Left renal cortex interstitium (tissue), 4 donors: ENCODE data around the gene PPP4R2. TPM values are rescaled to one million over a fixed set of nuclear protein-coding genes. Genes with fewer than 3 reads are reported as not detected.

Source experiments
- DNase-seq, 4 donors: peaks; one replicate each; pipeline ENCODE4 v3.0.0-alpha.2; 2013; ENCODE audit warnings: low read depth in 4 of 4, low spot score in 2 of 4, missing footprints in 1 of 4
- polyA plus RNA-seq, 4 donors: library from polyadenylated mRNA; unstranded; fragments of 120-200 nt; gene quantifications; one replicate each; pipeline ENCODE4 v1.2.1, GENCODE V29; 2013; ENCODE audit not compliant: insufficient read length in 4 of 4

Gene PPP4R2
- polyA plus RNA-seq, 4 donors: 79.8 to 97.7 (median 88.9) TPM

GRCh38 chr3:73018790-73019441, 22.3 kb downstream of the PPP4R2 start:
- no peak for DNase-seq

GRCh38 chr3:73021301-73021835, 24.8 kb downstream of the PPP4R2 start:
- DNase-seq: no peak

GRCh38 chr3:73024836-73025235, 28.2 kb downstream of the PPP4R2 start:
- DNase-seq: no peak

- DNase-seq: no peak
Observed at GRCh38 chr3:73026111-73026759, 29.6 kb downstream of the PPP4R2 start.

GRCh38 chr3:73026760-73027113, 30.1 kb downstream of the PPP4R2 start:
- DNase-seq: no peak

GRCh38 chr3:73028803-73029202, 32.2 kb downstream of the PPP4R2 start:
- no peak for DNase-seq

GRCh38 chr3:73029321-73029796, 32.7 kb downstream of the PPP4R2 start:
- no peak for DNase-seq

GRCh38 chr3:73030073-73030597, 33.5 kb downstream of the PPP4R2 start:
- DNase-seq: no peak

GRCh38 chr3:73031573-73032103, 35.0 kb downstream of the PPP4R2 start:
- DNase-seq: no peak

GRCh38 chr3:73036694-73037591, 40.3 kb downstream of the PPP4R2 start:
- DNase-seq: no peak

- no peak for DNase-seq
Observed at GRCh38 chr3:73041537-73041936, 44.9 kb downstream of the PPP4R2 start.

GRCh38 chr3:73043414-73043813, 46.8 kb downstream of the PPP4R2 start:
- no peak for DNase-seq

- no peak for DNase-seq
Observed at GRCh38 chr3:73045391-73045790, 48.8 kb downstream of the PPP4R2 start.

GRCh38 chr3:73046195-73046594, 49.6 kb downstream of the PPP4R2 start:
- no peak for DNase-seq

- DNase-seq: no peak
Observed at GRCh38 chr3:73049319-73049718, 52.7 kb downstream of the PPP4R2 start.

- no peak for DNase-seq
Observed at GRCh38 chr3:73052857-73053256, 56.2 kb downstream of the PPP4R2 start.

GRCh38 chr3:73055583-73055982, 59.0 kb downstream of the PPP4R2 start:
- DNase-seq: no peak

GRCh38 chr3:73056014-73056844, 59.6 kb downstream of the PPP4R2 start:
- peak in 2 of 4 donors; percentile 7 to 19 for DNase-seq

- DNase-seq: no peak
Observed at GRCh38 chr3:73056845-73057150, 60.2 kb downstream of the PPP4R2 start.

- DNase-seq: no peak
Observed at GRCh38 chr3:73060302-73060723, 63.7 kb downstream of the PPP4R2 start.
